ENCODE measurements around the gene G2E3.

DNA sequence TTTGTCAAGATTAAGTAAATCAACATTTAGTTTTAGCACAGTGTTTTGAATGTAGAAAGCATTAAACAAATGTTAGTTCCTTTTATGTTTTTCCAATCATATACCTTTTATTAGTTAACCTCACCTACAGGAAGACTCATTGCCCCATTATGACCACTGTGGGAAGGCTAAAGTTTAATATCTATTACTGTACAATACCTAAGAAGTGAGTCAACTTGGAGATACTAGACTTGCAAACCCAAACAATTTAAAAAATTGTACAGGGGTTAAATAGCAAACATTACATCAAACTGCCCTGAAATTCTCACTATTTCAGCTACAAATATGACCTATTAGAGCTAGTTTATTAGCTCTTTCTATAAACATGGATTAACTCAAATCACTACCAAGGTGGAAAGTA is 8.6 kb upstream of the G2E3 start:
- no peak for TF ChIP-seq POLR2A (IDR thresholded peaks at IDR 0.05)
- TF ChIP-seq, protein P1, sequence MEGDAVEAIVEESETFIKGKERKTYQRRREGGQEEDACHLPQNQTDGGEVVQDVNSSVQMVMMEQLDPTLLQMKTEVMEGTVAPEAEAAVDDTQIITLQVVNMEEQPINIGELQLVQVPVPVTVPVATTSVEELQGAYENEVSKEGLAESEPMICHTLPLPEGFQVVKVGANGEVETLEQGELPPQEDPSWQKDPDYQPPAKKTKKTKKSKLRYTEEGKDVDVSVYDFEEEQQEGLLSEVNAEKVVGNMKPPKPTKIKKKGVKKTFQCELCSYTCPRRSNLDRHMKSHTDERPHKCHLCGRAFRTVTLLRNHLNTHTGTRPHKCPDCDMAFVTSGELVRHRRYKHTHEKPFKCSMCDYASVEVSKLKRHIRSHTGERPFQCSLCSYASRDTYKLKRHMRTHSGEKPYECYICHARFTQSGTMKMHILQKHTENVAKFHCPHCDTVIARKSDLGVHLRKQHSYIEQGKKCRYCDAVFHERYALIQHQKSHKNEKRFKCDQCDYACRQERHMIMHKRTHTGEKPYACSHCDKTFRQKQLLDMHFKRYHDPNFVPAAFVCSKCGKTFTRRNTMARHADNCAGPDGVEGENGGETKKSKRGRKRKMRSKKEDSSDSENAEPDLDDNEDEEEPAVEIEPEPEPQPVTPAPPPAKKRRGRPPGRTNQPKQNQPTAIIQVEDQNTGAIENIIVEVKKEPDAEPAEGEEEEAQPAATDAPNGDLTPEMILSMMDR (IDR thresholded peaks at IDR 0.05 in 4 of 5, conservative IDR thresholded peaks at IDR 0.05 in 1 of 5), result no peak

All from gastrocnemius medialis (tissue), 4 donors.